HTERT RPE-1 (cell line): ENCODE measurements around the gene CALN1.

Experiments used
- in situ Hi-C: fragments of 300-500 bp; cut with MboI; formaldehyde crosslinking; loops from 4 replicates; pipeline ENCODE4 v1.14.3; 2020; ENCODE audit warnings: low sequenced_read_pairs

The CALN1 gene

GRCh38 chr7:72053292-72053691 is 358.8 kb downstream of the CALN1 start:
- in situ Hi-C loops = no loop called here

DNA sequence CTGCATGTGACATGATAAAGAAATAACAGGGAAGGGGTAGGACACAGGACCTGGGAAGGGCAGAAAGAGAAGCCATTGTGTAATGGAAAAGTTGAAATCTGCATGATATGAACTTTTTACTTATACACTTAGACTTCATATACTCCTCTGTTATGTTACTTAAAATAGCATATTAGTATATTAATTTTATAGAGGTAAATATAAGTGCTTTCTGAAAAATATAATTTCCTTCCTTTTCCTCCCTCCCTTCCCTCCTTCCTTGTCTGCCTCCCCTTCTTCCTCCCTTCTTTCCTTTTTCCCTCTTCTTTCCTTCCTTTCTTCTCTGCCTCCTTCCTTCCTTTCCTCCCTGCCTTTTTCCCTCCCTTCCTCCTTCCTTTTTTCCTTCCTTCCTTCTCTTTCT is 363.7 kb downstream of the CALN1 start:
- in situ Hi-C loops = no loop called here

DNA sequence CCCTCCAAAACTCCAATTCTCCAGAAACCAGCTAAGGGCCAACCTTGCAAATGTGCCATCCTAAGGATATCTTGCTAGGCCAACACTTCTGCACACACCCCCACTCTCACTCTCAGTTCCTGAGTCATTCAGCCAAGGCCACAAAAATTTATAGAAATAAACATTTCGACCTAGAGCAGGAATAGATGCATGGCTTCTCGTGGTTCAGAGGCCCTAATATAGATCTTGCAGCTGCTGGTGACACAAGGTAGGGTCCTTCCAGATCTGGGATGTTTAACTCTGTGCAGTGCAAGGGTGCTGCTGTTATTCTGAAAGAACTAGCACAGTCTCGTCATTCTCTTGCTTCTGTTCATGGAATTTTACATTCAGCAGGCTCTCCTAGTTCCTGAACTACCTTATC is 369.3 kb downstream of the CALN1 start:
- in situ Hi-C loops = no loop called here

GRCh38 chr7:72040641-72041040 is 371.5 kb downstream of the CALN1 start:
- in situ Hi-C loops = no loop called here

DNA sequence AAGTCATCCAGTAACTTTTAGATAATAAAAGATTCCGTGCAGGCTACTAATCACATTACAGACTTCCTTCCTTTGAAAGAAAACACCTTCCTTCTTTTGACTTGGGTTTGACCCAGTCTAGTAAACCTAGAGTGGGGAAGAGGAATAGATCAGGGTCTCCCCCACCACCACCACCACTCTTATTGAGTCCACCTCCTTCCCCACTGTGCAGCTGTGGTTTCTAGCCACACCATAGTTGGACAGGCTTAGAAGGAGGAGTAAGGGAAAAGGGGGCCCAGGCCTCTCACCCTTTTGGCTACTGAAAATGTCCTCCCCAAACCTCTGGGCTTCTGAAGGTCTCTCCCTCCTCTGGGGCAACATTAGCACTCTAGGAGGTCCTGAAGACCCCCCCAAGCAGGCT is 372.7 kb downstream of the CALN1 start:
- in situ Hi-C loops = no loop called here

- in situ Hi-C loops = no loop called here
These were observed 374.0 kb downstream of the CALN1 start for GRCh38 chr7:72038022-72038732.

DNA sequence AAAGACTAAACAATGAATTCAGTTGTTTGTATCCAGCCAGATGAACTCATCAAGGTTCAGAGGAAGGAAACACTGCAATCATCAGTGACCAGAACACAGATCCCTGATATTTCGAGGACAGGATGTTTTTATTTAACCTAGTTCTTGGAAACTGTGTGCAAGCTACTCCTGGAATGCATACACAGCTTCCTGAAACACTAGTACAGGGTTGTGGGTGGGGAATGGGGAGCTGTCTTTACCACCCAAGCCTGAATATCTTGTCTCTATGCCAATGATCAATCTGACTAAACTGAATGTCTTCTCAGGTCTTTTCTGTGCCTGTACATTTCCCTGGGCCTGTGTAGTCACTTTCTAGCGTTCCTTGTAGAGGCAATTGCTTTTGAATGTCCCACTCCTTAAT is 374.6 kb downstream of the CALN1 start:
- in situ Hi-C loops = no loop called here

DNA sequence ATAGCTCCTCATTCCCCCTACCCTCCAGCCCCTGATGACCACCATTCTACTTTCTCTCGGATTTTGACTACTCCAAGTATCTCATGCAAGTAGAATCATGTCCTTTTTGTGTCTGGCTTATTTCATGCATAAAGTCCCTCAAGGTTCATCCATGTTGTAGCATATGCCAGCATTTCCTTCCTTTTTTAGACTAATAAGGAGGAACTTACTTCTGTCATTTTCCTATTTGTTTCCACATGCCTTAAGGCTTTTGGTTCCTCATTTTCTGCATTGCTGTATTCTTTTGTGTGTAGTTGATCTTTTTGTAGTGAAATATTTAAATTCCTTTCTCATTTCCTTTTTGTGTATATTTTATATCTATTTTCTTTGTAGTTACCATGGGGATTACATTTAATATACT is 376.9 kb downstream of the CALN1 start:
- in situ Hi-C loops = no loop called here

- in situ Hi-C loops = no loop called here
These were observed 379.2 kb downstream of the CALN1 start for GRCh38 chr7:72032934-72033333.

- in situ Hi-C loops = no loop called here
These were observed 381.0 kb downstream of the CALN1 start for GRCh38 chr7:72030994-72031667.

DNA sequence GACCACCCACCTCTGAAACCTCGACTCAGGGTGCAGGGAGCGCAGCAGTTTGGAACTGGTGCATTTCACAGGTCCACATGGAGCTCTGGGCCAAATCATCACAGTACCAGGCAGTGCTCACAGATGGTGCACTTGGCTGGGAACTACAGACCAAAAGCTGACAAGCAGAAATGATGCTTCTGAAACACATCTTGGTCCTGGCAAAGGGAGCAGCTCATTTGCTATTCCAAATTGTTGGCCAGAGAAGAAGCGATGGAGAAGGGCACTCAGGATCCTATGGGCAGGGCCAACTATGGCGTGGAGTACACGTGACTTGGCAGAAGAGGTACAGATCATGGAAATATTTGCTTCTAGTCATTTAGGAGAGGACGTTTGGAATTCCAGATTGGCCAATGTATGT is 383.9 kb downstream of the CALN1 start:
- in situ Hi-C loops = no loop called here

DNA sequence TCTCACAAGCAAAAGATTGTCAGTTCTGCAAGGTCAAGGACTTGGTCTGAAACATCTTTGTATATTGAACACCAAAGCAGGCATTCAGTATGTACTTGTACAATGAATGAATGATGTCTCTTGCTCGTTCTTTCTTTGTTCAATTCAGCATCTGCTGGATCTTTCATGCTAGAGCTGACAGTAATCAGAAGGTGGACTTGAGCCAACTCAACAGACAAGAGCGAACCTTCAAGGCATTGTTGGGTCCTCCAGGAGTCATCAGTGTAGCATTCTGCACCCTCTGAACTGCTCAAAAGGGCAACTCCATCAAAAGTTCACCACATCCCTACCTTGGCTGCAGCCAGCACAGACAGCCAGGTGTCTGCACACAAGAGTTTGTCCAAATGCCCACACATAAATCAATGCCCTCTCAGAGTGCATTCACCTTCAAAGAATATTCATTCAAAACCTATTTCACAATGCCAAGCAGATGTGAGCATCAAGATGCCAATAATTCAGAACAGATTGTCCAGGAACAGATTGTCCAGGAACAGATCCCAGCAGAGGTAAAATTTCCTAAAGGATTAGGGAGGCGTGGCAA is 386.7 kb downstream of the CALN1 start:
- in situ Hi-C loops = no loop called here

DNA sequence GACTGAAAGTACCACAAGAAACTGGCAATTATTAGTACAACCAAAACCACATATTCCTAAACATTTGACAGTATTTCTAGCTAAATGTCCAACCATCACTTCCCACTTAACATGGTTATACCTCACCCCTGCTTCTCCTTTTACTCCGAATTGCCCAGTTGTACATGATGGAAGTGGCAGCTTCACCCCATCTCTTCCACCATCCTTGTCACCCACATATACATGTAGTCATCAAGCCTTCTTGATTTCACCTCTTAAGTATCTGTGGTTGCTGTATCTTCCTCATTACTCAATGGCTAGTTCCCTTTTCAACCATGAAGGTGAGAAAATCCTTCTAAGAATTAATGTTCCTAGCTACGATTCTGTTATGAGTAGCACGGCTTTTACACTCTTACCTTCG is 388.2 kb downstream of the CALN1 start:
- in situ Hi-C loops = no loop called here

- in situ Hi-C loops = no loop called here
These were observed 390.4 kb downstream of the CALN1 start for GRCh38 chr7:72021716-72022115.

DNA sequence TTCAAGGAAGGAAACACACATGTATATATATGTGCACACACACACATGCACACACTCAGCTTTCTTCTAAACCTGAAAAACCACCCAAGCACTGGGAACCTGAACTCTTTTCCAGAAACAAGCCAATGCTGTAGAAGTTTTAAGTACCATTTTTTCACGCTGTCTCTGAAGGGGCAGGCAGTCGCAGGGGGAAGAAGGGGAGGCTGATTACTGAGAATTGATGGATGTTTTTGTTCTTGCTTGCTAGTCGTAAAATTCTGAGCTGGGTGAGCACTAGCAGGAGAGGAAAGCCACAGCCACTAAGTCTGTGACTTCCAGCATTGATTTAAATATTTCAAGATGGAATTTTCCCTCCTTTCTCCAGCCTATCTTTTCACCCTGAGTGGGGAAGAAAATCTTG is 391.8 kb downstream of the CALN1 start:
- in situ Hi-C loops = no loop called here

DNA sequence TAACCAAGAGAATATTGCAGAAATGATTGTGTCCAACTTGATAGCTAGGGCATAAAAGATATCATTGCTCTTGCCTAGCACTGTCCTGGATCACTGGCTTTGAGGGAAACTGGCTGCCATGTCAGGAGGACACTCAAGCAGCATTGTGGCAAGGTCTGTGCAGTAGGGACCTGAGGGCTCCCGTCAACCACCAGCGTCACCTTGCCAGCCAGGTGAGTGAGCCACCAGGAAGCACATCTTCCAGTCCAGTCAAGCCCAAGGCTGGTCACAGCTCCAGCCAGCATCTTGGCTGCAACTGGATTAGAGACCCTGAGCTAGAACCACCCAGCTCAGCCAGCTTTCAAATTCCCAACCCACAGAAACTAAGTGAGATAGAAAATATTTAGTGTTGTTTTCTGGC is 392.7 kb downstream of the CALN1 start:
- in situ Hi-C loops = no loop called here

DNA sequence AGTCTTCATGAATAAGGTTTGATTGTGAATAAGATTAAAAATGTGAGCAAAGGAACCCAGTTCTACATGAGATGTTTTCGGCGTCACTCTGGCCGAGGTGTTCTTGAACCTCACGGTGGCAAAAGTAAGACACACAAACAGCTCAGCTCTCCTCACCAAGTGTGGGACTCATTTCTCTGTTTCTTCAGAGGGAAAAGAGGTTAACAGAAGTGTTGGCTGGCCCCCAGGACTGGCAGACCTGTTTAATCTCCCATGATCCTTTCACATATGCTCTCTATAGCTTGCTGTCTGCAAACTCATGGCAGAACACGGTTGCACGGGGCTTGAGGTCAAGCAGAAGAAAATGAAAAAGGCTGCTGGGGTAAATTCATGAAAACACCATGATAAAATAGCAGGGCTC is 394.4 kb downstream of the CALN1 start:
- in situ Hi-C loops = no loop called here

DNA sequence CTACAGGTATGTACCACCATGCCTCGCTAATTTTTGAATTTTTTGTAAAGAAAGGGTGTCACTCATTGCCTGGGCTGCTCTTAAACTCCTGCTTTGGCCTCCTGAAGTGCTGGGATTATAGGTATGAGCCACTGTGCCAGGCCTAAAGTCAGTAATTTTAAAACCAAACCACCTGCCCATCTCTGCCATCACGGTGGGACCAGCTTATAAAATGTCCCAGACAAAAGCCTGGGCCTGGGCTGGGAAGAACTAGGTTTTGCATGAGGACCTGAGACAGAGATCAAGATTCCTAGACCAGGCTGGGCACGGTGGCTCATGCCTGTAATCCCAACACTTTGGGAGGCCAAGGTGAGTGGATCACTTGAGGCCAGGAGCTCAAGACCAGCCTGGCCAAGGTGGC is 395.6 kb downstream of the CALN1 start:
- in situ Hi-C loops = no loop called here

DNA sequence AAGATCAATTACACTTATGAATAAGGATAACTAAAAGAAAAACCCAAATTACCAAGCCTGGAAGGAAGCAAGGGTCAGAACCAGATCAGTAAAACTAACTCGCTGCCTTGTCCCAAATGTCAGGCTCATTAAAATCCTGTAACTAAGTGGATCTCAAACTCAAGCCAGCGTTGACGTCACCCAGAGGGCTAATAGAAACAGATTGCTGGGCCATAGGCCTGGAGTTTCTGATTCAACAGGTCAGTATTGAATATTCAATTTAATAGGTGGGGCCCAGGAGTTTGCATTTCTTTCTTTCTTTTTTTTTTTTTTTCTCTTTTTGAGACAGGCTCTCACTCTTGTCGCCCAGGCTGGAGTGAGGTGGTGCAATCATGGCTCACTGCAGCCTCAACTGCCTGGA is 397.0 kb downstream of the CALN1 start:
- in situ Hi-C loops = no loop called here

DNA sequence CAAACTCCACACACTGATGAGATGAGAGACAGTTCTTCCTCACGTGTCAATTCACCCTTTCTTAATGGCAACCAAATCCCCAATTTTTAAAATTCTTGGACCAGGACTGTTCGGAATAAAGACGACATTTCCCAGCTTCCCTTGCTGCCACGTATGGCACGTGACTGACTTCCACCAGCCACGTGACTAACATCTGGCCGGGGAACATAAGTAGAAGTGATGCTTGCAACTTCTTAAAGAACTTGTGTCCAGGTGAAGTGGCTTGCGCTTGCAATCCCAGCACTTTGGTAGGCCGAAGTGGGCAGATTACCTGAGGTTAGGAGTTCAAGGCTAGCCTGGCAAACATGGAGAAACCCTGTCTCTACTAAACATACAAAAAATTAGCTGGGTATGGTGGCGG is 405.1 kb downstream of the CALN1 start:
- in situ Hi-C loops = no loop called here

DNA sequence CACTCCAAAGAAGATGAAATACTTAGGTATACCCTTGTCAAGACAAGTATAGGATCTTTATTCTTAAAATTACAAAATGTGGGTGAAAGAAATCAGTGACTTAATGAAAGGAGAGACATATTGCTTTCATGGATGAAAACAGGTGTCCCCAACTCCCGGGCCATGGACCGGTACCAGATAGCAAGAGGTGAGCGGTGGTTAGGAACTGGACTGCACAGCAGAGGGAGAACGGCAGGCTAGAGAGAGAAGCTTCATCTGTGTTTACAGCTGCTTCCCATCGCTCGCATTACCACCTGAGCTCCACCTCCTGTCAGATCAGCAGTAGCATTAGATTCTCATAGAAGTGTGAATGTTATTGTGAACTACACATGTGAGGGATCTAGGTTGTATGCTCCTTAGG is 408.9 kb downstream of the CALN1 start:
- in situ Hi-C loops = no loop called here

DNA sequence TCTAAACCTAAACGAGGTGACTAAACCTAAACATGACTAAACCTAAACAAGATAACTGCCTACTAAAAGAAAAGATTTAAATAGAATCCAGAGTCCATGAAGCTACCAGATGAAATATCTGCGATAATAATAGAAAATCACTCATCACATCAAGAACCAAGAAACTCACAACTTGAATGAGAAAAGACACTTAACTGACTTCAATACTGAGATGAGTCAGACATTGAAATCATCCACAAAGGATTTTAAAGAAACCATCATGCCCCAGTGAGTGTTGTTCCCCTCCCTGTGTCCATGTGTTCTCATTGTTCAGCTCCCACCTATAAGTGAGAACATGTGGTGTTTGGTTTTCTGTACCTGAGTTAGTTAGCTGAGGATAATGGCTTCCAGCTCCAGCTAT is 416.0 kb downstream of the CALN1 start:
- in situ Hi-C loops = no loop called here
